Pancreas (tissue), 10 donors: ENCODE data around the gene C1orf159. TPM values are rescaled to one million over a fixed set of nuclear protein-coding genes. Genes with fewer than 3 reads are reported as not detected.

Experiments
- ATAC-seq, 4 donors: fragments of 200-7000 bp; cut with Tn5 transposase; one replicate each; pipeline versions ENCODE4 v1.8.0 to v1.9.1; 2020; ENCODE audit warnings: mild to moderate bottlenecking in 4 of 4, moderate library complexity in 4 of 4
- DNase-seq, 6 donors: peaks; one replicate each; pipeline ENCODE4 v3.0.0-alpha.2; 2020
- FAIRE-seq: peaks from 2 replicates; lab custom pipeline; 2012; peaks lifted over from hg19 to GRCh38; lab: Jason Lieb, UNC
- H3K27ac ChIP-seq, 4 donors: fragments of 200-600 bp; sonication (generic); 1 replicate in 3 of 4; 2 replicates in 1 of 4; pipeline versions ENCODE4 v1.5.0 to v1.8.0; 2020
- H3K27me3 ChIP-seq, 4 donors: fragments of 200-600 bp; one replicate each; pipeline ENCODE4 v1.8.0; 2021
- H3K36me3 ChIP-seq, 3 donors: fragments of 200-600 bp; sonication (generic) in 1 of 3; one replicate each; pipeline versions ENCODE4 v1.5.0 to v1.8.0; 2020 to 2021
- H3K4me1 ChIP-seq, 3 donors: fragments of 200-600 bp; one replicate each; pipeline ENCODE4 v1.8.0; 2021
- H3K4me3 ChIP-seq, 4 donors: fragments of 200-600 bp; sonication (generic) in 2 of 4; one replicate each; pipeline versions ENCODE4 v1.5.0 to v1.8.0; 2020 to 2021
- H3K9me3 ChIP-seq, 4 donors: fragments of 200-600 bp; one replicate each; pipeline ENCODE4 v1.8.0; 2021
- WGBS, 2 donors: extraction: QIAGEN DNeasy Blood & Tissue Kit; methylation state at CpG; one replicate each; pipeline ENCODE4 v1.1.7; 2013; 5-methylcytosine and 5-hydroxymethylcytosine counted together
- intact Hi-C, 3 donors: fragments of 100-400 bp; cut with DNase I; formaldehyde crosslinking; loops; one replicate each; pipeline versions ENCODE4 v1.11.1 to v1.14.2; 2022
- polyA plus RNA-seq, 2 donors: library from polyadenylated mRNA; stranded (reverse); fragments of 200-250 nt; gene quantifications; one replicate each; pipeline ENCODE4 v1.2.3, GENCODE V29; 2013
- total RNA-seq, 6 donors: library from RNA; stranded (reverse); fragmentation: NEBNext Ultra II Directional in 4 of 6; extraction: Animal tissue kit (Norgen Biotek cat#: 25700) in 4 of 6; gene quantifications; one replicate each; pipeline versions ENCODE4 v1.2.1 to v1.2.4, GENCODE V29; 2021 to 2023
- TF ChIP-seq, protein P1 (sequence below), 4 donors: fragments of 200-600 bp; sonication (generic) in 3 of 4; IDR thresholded peaks; one replicate each; pipeline versions ENCODE4 v1.5.0 to v1.8.0; 2021; ENCODE audit warnings: antibody characterized with exemption in 4 of 4
- donor health status: healthy with polysubstance abuse.
- donor health status: DM: no; HTN: no; CAD: no; lungs with moderate emphysema.
- donor health status: DM: no; HTN: no; CAD: no.
- donor health status: control.
- donor health status: control.
- donor health status: Bipolar disorder and iron deficiency.
- donor health status: DM: yes; HTN: yes; CAD: no.
- donor health status: DM: no; HTN: no; CAD: no.
- donor health status: DM: no; HTN: no; CAD: no.
- donor health status: DM: yes; HTN: yes; CAD: no.

The C1orf159 gene
- total and polyA plus RNA-seq, 8 donors = 3.0 to 30.7 (median 4.9) TPM

GRCh38 chr1:1146026-1146425 is 30.1 kb upstream of the C1orf159 start:
- H3K27me3 ChIP-seq = no peaks in the 10 kb centered on the region
- TF ChIP-seq, protein P1, sequence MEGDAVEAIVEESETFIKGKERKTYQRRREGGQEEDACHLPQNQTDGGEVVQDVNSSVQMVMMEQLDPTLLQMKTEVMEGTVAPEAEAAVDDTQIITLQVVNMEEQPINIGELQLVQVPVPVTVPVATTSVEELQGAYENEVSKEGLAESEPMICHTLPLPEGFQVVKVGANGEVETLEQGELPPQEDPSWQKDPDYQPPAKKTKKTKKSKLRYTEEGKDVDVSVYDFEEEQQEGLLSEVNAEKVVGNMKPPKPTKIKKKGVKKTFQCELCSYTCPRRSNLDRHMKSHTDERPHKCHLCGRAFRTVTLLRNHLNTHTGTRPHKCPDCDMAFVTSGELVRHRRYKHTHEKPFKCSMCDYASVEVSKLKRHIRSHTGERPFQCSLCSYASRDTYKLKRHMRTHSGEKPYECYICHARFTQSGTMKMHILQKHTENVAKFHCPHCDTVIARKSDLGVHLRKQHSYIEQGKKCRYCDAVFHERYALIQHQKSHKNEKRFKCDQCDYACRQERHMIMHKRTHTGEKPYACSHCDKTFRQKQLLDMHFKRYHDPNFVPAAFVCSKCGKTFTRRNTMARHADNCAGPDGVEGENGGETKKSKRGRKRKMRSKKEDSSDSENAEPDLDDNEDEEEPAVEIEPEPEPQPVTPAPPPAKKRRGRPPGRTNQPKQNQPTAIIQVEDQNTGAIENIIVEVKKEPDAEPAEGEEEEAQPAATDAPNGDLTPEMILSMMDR (IDR thresholded peaks at IDR 0.05) = no peak
- H3K27ac ChIP-seq = no peak overlapping the region
- H3K9me3 ChIP-seq = no peaks in the 10 kb centered on the region
- FAIRE-seq (no peak), DNase-seq (no peak), ATAC-seq (no peak)
- no peaks in the 10 kb centered on the region for H3K4me1 ChIP-seq
- intact Hi-C loops = no loop called here
- H3K36me3 ChIP-seq = no peaks in the 10 kb centered on the region
- no peak overlapping the region for H3K4me3 ChIP-seq
- 74 to 84% methylated on average over 14 of the region's 14 CpGs for WGBS, 2 donors

- DNase-seq = no peak
- H3K4me1 ChIP-seq = no peaks in the 10 kb centered on the region
- H3K9me3 ChIP-seq = no peaks in the 10 kb centered on the region
- no peak overlapping the region for H3K4me3 ChIP-seq
- 84 to 85% methylated on average over 9 of the region's 9 CpGs for WGBS, 2 donors
- intact Hi-C loops = no loop called here
- FAIRE-seq = no peak
- no peak overlapping the region for H3K27ac ChIP-seq
- TF ChIP-seq, protein P1 (IDR thresholded peaks at IDR 0.05) = no peak
- H3K27me3 ChIP-seq = no peaks in the 10 kb centered on the region
- H3K36me3 ChIP-seq = no peaks in the 10 kb centered on the region
- no peak for ATAC-seq
Observed at GRCh38 chr1:1145547-1145914, 29.6 kb upstream of the C1orf159 start.

DNA sequence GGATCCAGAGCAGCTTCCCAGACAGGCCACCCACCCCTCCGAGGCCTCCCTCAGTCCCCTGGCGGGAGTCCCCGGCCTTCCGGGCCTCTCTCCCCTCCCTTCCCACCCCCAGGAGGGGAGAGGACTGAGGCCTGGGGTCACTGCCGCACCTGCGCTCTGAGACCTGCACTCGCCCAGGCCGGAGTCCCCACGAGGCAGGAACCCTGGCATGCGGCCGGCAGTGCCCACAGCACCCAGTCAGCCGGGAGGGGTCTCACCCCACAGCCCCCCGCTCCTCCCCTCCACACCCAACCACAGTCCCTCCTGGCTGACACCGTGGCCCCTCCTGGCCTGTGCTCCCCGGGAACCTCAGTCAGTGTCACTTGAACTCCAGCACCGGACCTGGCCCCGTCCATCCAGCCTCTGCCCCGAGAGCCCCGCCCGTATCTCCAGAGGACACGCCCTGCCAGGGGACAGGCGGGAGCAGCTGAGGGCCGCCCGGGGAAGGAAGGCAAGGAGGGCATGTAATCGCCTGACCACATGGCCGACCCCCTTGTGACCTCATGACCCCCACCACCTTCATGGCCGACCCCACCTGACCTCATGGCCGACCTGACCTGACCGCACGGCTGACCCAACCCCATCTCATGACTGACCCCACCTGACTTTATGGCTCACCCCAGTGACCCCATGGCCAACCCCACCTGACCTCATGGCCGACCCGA is 29.1 kb upstream of the C1orf159 start:
- FAIRE-seq = no peak
- H3K9me3 ChIP-seq = no peaks in the 10 kb centered on the region
- peak overlapping the region in 2 of 4 donors; percentile 31 to 62 for H3K27ac ChIP-seq
- H3K27me3 ChIP-seq = no peaks in the 10 kb centered on the region
- H3K4me1 ChIP-seq = no peaks in the 10 kb centered on the region
- ATAC-seq = peak in 1 of 4 donors; percentile 16
- no peaks in the 10 kb centered on the region for H3K36me3 ChIP-seq
- no peak overlapping the region for H3K4me3 ChIP-seq
- intact Hi-C loops = no loop called here
- WGBS, 2 donors = 74 to 87% methylated on average over 19 to 32 of the region's 32 CpGs
- no peak for DNase-seq
- TF ChIP-seq, protein P1 (IDR thresholded peaks at IDR 0.05) = no peak

GRCh38 chr1:1144122-1144842 is 28.4 kb upstream of the C1orf159 start:
- Histone ChIP-seq H3K9me3 (no peaks in the 10 kb centered on the region), H3K4me3 (no peak overlapping the region), H3K27ac (peak overlapping the region in 2 of 4 donors; percentile 31 to 62), H3K27me3 (no peaks in the 10 kb centered on the region), H3K4me1 (no peaks in the 10 kb centered on the region), H3K36me3 (no peaks in the 10 kb centered on the region)
- DNase-seq (no peak), FAIRE-seq (no peak), ATAC-seq (peak; percentile 39 to 83 (median 74))
- WGBS, 2 donors = 59 to 71% methylated on average over 38 to 42 of the region's 42 CpGs
- TF ChIP-seq, protein P1 (IDR thresholded peaks at IDR 0.05) = no peak
- intact Hi-C loops = no loop called here

DNA sequence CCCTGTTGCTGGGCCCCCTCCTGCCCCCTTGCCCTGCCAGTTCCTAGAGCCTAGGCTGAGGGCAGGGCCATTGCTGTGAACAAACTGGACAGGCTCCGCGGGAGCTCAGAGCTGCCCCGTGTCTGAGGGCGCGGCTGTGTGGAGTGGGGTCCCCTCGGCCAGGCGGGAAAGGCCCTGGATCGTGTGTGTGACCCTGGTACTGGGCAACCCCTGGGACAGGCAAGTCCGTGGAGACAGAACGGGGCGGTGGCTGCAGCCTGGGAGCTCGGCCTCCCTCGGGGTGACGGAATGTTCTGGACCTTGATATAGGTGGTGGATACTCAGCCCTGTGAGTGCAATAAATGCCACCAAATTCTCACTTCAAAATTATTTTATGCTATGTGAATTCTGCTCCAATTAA is 27.7 kb upstream of the C1orf159 start:
- no peaks in the 10 kb centered on the region for H3K4me1 ChIP-seq
- FAIRE-seq = no peak
- H3K4me3 ChIP-seq = no peak overlapping the region
- no peak for DNase-seq
- ATAC-seq = peak in 1 of 4 donors; percentile 13
- peak overlapping the region in 1 of 4 donors; percentile 62 for H3K27ac ChIP-seq
- H3K27me3 ChIP-seq = no peaks in the 10 kb centered on the region
- H3K9me3 ChIP-seq = no peaks in the 10 kb centered on the region
- intact Hi-C loops = no loop called here
- WGBS, 2 donors = 86 to 89% methylated on average over 14 of the region's 14 CpGs
- TF ChIP-seq, protein P1 (IDR thresholded peaks at IDR 0.05) = no peak
- no peaks in the 10 kb centered on the region for H3K36me3 ChIP-seq
